ENCODE data around the gene LRP8. TPM values are rescaled to one million over a fixed set of nuclear protein-coding genes. Genes with fewer than 3 reads are reported as not detected.

LRP8 gene
- total and polyA plus RNA-seq, 10 donors, result 1.7 to 14.4 (median 5.5) TPM

- Histone ChIP-seq H3K4me1 (peaks cover 9 to 38% (median 29%) of the 10 kb centered on the region in 6 donors), H3K36me3 (peaks cover 0 to 45% (median 0%) of the 10 kb centered on the region in 6 donors), H3K9me3 (no peaks in the 10 kb centered on the region), H3K4me3 (no peak overlapping the region), H3K27ac (no peak overlapping the region), H3K27me3 (replicated peaks in 1 of 7) (no peaks in the 10 kb centered on the region)
- DNase-seq, result peak; percentile 51
- intact Hi-C loops (cut with DNase I; ENCODE audit: low total_unique reads), result no loop called here
- 80 to 87% (median 84%) methylated on average over 11 of the region's 11 CpGs for WGBS, 5 donors
- TF ChIP-seq POLR2A (IDR thresholded peaks at IDR 0.05) (no peak), POLR2AphosphoS5 (IDR thresholded peaks at IDR 0.05) (no peak)
- TF ChIP-seq, protein P1, sequence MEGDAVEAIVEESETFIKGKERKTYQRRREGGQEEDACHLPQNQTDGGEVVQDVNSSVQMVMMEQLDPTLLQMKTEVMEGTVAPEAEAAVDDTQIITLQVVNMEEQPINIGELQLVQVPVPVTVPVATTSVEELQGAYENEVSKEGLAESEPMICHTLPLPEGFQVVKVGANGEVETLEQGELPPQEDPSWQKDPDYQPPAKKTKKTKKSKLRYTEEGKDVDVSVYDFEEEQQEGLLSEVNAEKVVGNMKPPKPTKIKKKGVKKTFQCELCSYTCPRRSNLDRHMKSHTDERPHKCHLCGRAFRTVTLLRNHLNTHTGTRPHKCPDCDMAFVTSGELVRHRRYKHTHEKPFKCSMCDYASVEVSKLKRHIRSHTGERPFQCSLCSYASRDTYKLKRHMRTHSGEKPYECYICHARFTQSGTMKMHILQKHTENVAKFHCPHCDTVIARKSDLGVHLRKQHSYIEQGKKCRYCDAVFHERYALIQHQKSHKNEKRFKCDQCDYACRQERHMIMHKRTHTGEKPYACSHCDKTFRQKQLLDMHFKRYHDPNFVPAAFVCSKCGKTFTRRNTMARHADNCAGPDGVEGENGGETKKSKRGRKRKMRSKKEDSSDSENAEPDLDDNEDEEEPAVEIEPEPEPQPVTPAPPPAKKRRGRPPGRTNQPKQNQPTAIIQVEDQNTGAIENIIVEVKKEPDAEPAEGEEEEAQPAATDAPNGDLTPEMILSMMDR (IDR thresholded peaks at IDR 0.05 in 8 of 11, conservative IDR thresholded peaks at IDR 0.05 in 3 of 11), result no peak
Measured at GRCh38 chr1:53321776-53322602, 5.9 kb downstream of the LRP8 start.

DNA sequence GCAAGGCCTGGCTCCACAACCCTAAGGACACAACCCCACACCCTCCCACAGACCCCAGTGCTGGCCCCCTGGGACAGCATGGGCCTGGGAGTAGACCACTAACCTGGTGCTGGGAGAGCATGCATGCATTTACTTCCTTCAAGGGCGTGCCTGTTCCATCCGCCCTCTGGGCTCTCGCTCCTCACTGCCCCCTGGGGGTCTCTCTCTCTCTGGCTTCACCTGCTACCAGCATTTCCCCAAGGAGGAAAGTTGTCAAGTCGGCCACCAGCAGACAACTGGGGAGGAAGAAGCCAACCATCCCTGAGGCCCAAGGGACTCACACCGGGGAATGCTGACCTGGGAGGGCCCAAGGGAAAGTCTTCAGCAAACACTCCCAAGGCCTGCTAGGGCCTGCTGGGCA is 6.5 kb downstream of the LRP8 start:
- intact Hi-C loops (cut with DNase I; ENCODE audit: low total_unique reads), result no loop called here
- H3K36me3 ChIP-seq, result peaks cover 0 to 45% (median 0%) of the 10 kb centered on the region in 6 donors
- H3K9me3 ChIP-seq, result no peaks in the 10 kb centered on the region
- H3K4me3 ChIP-seq, result no peak overlapping the region
- peak; percentile 58 for DNase-seq
- 59 to 78% (median 61%) methylated on average over 4 to 5 of the region's 5 CpGs for WGBS, 5 donors
- no peaks in the 10 kb centered on the region for H3K27me3 ChIP-seq (replicated peaks in 1 of 7)
- H3K27ac ChIP-seq, result no peak overlapping the region
- peaks cover 5 to 38% (median 25%) of the 10 kb centered on the region in 6 donors for H3K4me1 ChIP-seq
- TF ChIP-seq POLR2AphosphoS5 (IDR thresholded peaks at IDR 0.05) (no peak), POLR2A (IDR thresholded peaks at IDR 0.05) (no peak)
- TF ChIP-seq, protein P1 (IDR thresholded peaks at IDR 0.05 in 8 of 11, conservative IDR thresholded peaks at IDR 0.05 in 3 of 11), result no peak

- Histone ChIP-seq H3K4me1 (peaks cover 3 to 37% (median 19%) of the 10 kb centered on the region in 6 donors), H3K9me3 (no peaks in the 10 kb centered on the region), H3K4me3 (no peak overlapping the region), H3K27ac (no peak overlapping the region), H3K36me3 (peaks cover 0 to 45% (median 0%) of the 10 kb centered on the region in 6 donors), H3K27me3 (replicated peaks in 1 of 7) (no peaks in the 10 kb centered on the region)
- 90 to 97% (median 92%) methylated on average over 7 of the region's 7 CpGs for WGBS, 5 donors
- no peak for TF ChIP-seq POLR2AphosphoS5 (IDR thresholded peaks at IDR 0.05)
- TF ChIP-seq, protein P1 (IDR thresholded peaks at IDR 0.05 in 8 of 11, conservative IDR thresholded peaks at IDR 0.05 in 3 of 11), result no peak
- TF ChIP-seq POLR2A (IDR thresholded peaks at IDR 0.05), result no peak
- intact Hi-C loops (cut with DNase I; ENCODE audit: low total_unique reads), result no loop called here
- DNase-seq, result peak; percentile 50
Measured at GRCh38 chr1:53320646-53321045, 7.2 kb downstream of the LRP8 start.

Measured in spleen (tissue), 11 donors.